AG04449 (cell line): ENCODE measurements around the gene ALCAM.

ENCODE experiments used
- CTCF ChIA-PET: fragments of 350-600 bp; formaldehyde crosslinking; extraction: SDS; loops from one replicate; lab custom pipeline; 2021; ENCODE audit warnings: antibody characterized with exemption; lab: Yijun Ruan, JAX
- POLR2A ChIA-PET: fragments of 400-600, 350-600 bp; formaldehyde crosslinking; extraction: SDS; loops from one replicate; lab custom pipeline; 2020; ENCODE audit warnings: antibody characterized with exemption, inconsistent platforms; lab: Yijun Ruan, JAX
- DNase-seq: peaks from one replicate; pipeline ENCODE4 v3.0.0-alpha.2; 2010; ENCODE audit warnings: low read depth, low spot score
- H3K4me3 ChIP-seq: 2 replicates; pipeline ENCODE4 v1.5.1; 2011; ENCODE audit warnings: low read depth, mild to moderate bottlenecking, control low read depth, low read length
- TF ChIP-seq, protein P1 (sequence below): IDR thresholded peaks from one replicate; pipeline ENCODE4 v1.5.1; 2011; ENCODE audit warnings: mild to moderate bottlenecking, moderate library complexity, low read length, control low read depth, inconsistent platforms; ENCODE audit not compliant: insufficient read depth; ENCODE audit errors: missing control alignments

ALCAM gene

GRCh38 chr3:105362021-105362665 is 4.6 kb upstream of the ALCAM start:
- ChIA-PET POLR2A (no interaction called here), CTCF (interaction anchor here (1.1 kb wide), 1 partner anchor 8 kb away, joined by 3 read pairs; no protein-coding TSS in a partner anchor)
- TF ChIP-seq, protein P1, sequence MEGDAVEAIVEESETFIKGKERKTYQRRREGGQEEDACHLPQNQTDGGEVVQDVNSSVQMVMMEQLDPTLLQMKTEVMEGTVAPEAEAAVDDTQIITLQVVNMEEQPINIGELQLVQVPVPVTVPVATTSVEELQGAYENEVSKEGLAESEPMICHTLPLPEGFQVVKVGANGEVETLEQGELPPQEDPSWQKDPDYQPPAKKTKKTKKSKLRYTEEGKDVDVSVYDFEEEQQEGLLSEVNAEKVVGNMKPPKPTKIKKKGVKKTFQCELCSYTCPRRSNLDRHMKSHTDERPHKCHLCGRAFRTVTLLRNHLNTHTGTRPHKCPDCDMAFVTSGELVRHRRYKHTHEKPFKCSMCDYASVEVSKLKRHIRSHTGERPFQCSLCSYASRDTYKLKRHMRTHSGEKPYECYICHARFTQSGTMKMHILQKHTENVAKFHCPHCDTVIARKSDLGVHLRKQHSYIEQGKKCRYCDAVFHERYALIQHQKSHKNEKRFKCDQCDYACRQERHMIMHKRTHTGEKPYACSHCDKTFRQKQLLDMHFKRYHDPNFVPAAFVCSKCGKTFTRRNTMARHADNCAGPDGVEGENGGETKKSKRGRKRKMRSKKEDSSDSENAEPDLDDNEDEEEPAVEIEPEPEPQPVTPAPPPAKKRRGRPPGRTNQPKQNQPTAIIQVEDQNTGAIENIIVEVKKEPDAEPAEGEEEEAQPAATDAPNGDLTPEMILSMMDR: no peak
- H3K4me3 ChIP-seq: no peak overlapping the region
- DNase-seq: no peak

GRCh38 chr3:105364128-105364527 is 2.6 kb upstream of the ALCAM start:
- no peak overlapping the region for H3K4me3 ChIP-seq
- no peak for DNase-seq
- ChIA-PET CTCF (interaction anchor here (0.8 to 8.0 kb wide), 3 partner anchors 155 to 1373 kb away, joined by 3 to 65 read pairs (median 3); no protein-coding TSS in a partner anchor), POLR2A (no interaction called here)
- TF ChIP-seq, protein P1: no peak

- POLR2A ChIA-PET: no interaction called here
- no peak for DNase-seq
- peak overlapping the region; percentile 95 for H3K4me3 ChIP-seq
- TF ChIP-seq, protein P1: no peak
- CTCF ChIA-PET: interaction anchor here (1.4 to 8.0 kb wide), 3 partner anchors 154 to 768 kb away, joined by 4 to 65 read pairs (median 64); no protein-coding TSS in a partner anchor
Observed at GRCh38 chr3:105365081-105365390, 1.7 kb upstream of the ALCAM start.

GRCh38 chr3:105365391-105366325 is 1.1 kb upstream of the ALCAM start:
- CTCF ChIA-PET: interaction anchor here (1.0 to 8.0 kb wide), 9 partner anchors 13 to 1093 kb away, joined by 3 to 65 read pairs (median 6); no protein-coding TSS in a partner anchor
- TF ChIP-seq, protein P1: no peak
- POLR2A ChIA-PET: interaction anchor here (0.6 to 1.0 kb wide), 3 partner anchors 138 to 486 kb away, joined by 3 read pairs; no protein-coding TSS in a partner anchor
- DNase-seq: no peak
- H3K4me3 ChIP-seq: peak overlapping the region; percentile 95

DNA sequence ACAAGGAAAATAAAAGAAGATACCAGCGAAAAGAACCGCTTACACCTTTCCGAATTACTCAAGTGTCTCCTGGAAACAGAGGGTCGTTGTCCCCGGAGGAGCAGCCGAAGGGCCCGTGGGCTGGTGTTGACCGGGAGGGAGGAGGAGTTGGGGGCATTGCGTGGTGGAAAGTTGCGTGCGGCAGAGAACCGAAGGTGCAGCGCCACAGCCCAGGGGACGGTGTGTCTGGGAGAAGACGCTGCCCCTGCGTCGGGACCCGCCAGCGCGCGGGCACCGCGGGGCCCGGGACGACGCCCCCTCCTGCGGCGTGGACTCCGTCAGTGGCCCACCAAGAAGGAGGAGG is 325 bp downstream of the ALCAM start:
- H3K4me3 ChIP-seq: peak overlapping the region; percentile 95
- TF ChIP-seq, protein P1: no peak
- CTCF ChIA-PET: interaction anchor here (0.8 to 8.0 kb wide), 14 partner anchors 14 to 1094 kb away, joined by 3 to 65 read pairs (median 4); no protein-coding TSS in a partner anchor
- no peak for DNase-seq
- POLR2A ChIA-PET: interaction anchor here (0.6 to 1.2 kb wide), 3 partner anchors 415 to 763 kb away, joined by 3 read pairs; no protein-coding TSS in a partner anchor
